Measurements from ENCODE around the gene SSH3.

DNA sequence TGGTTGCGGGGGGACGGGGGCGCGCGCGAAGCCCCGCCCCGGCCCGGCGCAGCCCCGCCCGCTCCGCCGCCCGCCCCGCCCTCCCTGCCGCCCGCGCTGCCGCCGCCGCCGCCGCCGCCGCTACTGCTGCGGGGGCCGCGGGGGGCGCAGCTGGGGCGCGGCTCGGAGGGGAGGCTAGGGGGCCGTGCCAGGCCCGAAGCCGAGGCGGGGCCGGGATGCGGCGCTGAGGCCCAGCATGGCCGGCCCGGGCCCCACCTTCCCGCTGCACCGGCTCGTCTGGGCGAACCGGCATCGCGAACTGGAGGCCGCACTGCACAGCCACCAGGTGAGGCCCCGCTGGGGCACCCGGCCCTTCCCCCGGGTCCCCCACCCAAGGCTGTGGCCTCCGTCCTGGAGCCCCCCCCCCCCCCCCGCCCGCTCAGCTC is 14.1 kb upstream of the SSH3 start, which contains the start of gene ANKRD13D:
- TF ChIP-seq, protein P1, sequence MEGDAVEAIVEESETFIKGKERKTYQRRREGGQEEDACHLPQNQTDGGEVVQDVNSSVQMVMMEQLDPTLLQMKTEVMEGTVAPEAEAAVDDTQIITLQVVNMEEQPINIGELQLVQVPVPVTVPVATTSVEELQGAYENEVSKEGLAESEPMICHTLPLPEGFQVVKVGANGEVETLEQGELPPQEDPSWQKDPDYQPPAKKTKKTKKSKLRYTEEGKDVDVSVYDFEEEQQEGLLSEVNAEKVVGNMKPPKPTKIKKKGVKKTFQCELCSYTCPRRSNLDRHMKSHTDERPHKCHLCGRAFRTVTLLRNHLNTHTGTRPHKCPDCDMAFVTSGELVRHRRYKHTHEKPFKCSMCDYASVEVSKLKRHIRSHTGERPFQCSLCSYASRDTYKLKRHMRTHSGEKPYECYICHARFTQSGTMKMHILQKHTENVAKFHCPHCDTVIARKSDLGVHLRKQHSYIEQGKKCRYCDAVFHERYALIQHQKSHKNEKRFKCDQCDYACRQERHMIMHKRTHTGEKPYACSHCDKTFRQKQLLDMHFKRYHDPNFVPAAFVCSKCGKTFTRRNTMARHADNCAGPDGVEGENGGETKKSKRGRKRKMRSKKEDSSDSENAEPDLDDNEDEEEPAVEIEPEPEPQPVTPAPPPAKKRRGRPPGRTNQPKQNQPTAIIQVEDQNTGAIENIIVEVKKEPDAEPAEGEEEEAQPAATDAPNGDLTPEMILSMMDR (IDR thresholded peaks at IDR 0.05; ENCODE audit: low read depth, low read length, poor library complexity, severe bottlenecking): no peak
- no peak for TF ChIP-seq EZH2phosphoT487 (IDR thresholded peaks at IDR 0.05; ENCODE audit: borderline replicate concordance, low read length)

Measured in DOHH2 (cell line).